IMR-90 (cell line): ENCODE measurements around the gene HSPA1L. TPM values are rescaled to one million over a fixed set of nuclear protein-coding genes. Genes with fewer than 3 reads are reported as not detected.

Experiments used
- ATAC-seq: fragments of 200-7000 bp; cut with Tn5 transposase; 2 replicates; pipeline ENCODE4 v1.9.1; 2020; ENCODE audit warnings: low read depth, mild to moderate bottlenecking, moderate library complexity
- BruUV-seq: library from RNA; stranded (reverse); fragments of 400-500 nt; replicated peaks from 2 replicates; lab custom pipeline; 2021; lab: Mats Ljungman, UMichigan
- CTCF ChIA-PET: fragments of 300-600 bp; formaldehyde crosslinking; extraction: SDS; loops from one replicate; lab custom pipeline; 2021; ENCODE audit warnings: antibody characterized with exemption; lab: Yijun Ruan, JAX
- POLR2A ChIA-PET: fragments of 300-600 bp; sonication (Branson Sonifier 250); formaldehyde crosslinking; loops from one replicate; lab custom pipeline; 2022; ENCODE audit warnings: antibody characterized with exemption; ENCODE audit not compliant: unreplicated experiment; lab: Charles Lee
- DNase-seq: peaks from one replicate; pipeline ENCODE4 v3.0.0; 2013
- H2AFZ ChIP-seq: replicated peaks from 2 replicates; pipeline ENCODE3; 2013; ENCODE audit warnings: low read length, mild to moderate bottlenecking; ENCODE audit not compliant: poor library complexity
- H2AK5ac ChIP-seq: 2 replicates; pipeline ENCODE4 v1.6.1; 2013; ENCODE audit warnings: low read depth, low read length, inconsistent platforms
- H2AK9ac ChIP-seq: replicated peaks from 2 replicates; pipeline ENCODE3; 2013; ENCODE audit warnings: mild to moderate bottlenecking, low read depth, low read length, moderate library complexity; ENCODE audit not compliant: poor library complexity
- H2BK120ac ChIP-seq: 2 replicates; pipeline ENCODE4 v1.6.1; 2013; ENCODE audit warnings: low read depth, low read length, inconsistent platforms
- H2BK15ac ChIP-seq: 3 replicates; pipeline ENCODE4 v1.6.1; 2013; ENCODE audit warnings: low read depth, low read length, inconsistent platforms
- H2BK20ac ChIP-seq: 2 replicates; pipeline ENCODE4 v1.6.1; 2013; ENCODE audit warnings: low read depth, mild to moderate bottlenecking, inconsistent platforms, low read length, moderate library complexity
- H2BK5ac ChIP-seq: 2 replicates; pipeline ENCODE4 v1.6.1; 2013; ENCODE audit warnings: mild to moderate bottlenecking, low read depth, low read length, inconsistent platforms; ENCODE audit not compliant: poor library complexity, severe bottlenecking
- H3K14ac ChIP-seq: replicated peaks from 2 replicates; pipeline ENCODE4 v1.6.1; 2013; ENCODE audit warnings: low read depth, low read length, inconsistent platforms
- H3K18ac ChIP-seq: 2 replicates; pipeline ENCODE4 v1.6.1; 2013; ENCODE audit warnings: low read depth, low read length, control low read depth
- H3K23ac ChIP-seq: 2 replicates; pipeline ENCODE4 v1.6.1; 2013; ENCODE audit warnings: low read depth, low read length, inconsistent platforms
- H3K27ac ChIP-seq: 2 replicates; pipeline ENCODE4 v1.5.1; 2013; ENCODE audit warnings: mild to moderate bottlenecking, control low read depth, low read length; ENCODE audit not compliant: insufficient read depth
- H3K27me3 ChIP-seq: 2 replicates; pipeline ENCODE4 v1.6.1; 2013; ENCODE audit warnings: low read length; ENCODE audit not compliant: control insufficient read depth, insufficient read depth
- H3K36me3 ChIP-seq: 2 replicates; pipeline ENCODE4 v1.6.1; 2013; ENCODE audit warnings: low read length, mixed read lengths; ENCODE audit not compliant: control insufficient read depth, insufficient read depth
- H3K4ac ChIP-seq: 2 replicates; pipeline ENCODE4 v1.6.1; 2013; ENCODE audit warnings: low read depth, low read length, inconsistent platforms
- H3K4me1 ChIP-seq: 2 replicates; pipeline ENCODE4 v1.6.1; 2013; ENCODE audit warnings: low read length, mixed read lengths; ENCODE audit not compliant: control insufficient read depth, insufficient read depth
- H3K4me2 ChIP-seq: 2 replicates; pipeline ENCODE4 v1.6.1; 2013; ENCODE audit warnings: low read depth, mild to moderate bottlenecking, control low read depth, low read length, moderate library complexity
- H3K4me3 ChIP-seq: 2 replicates; pipeline ENCODE4 v1.5.1; 2013; ENCODE audit warnings: low read depth, mild to moderate bottlenecking, control low read depth, low read length, moderate library complexity; ENCODE audit not compliant: insufficient read depth
- H3K56ac ChIP-seq: 2 replicates; pipeline ENCODE4 v1.6.1; 2013; ENCODE audit warnings: low read length, inconsistent platforms; ENCODE audit not compliant: insufficient read depth; ENCODE audit errors: extremely low read depth
- H3K79me1 ChIP-seq, 2 experiments: 2 replicates each; pipeline ENCODE4 v1.6.1; 2013; ENCODE audit warnings: low read length in 2 of 2, inconsistent platforms in 1 of 2, low read depth in 1 of 2
- H3K9ac ChIP-seq: 2 replicates; pipeline ENCODE4 v1.6.1; 2013; ENCODE audit warnings: low read depth, low read length, control low read depth
- H3K9me1 ChIP-seq: 2 replicates; pipeline ENCODE4 v1.6.1; 2013; ENCODE audit warnings: low read length, inconsistent platforms; ENCODE audit not compliant: insufficient read depth
- H3K9me3 ChIP-seq: 2 replicates; pipeline ENCODE4 v1.6.1; 2013; ENCODE audit warnings: low read length; ENCODE audit not compliant: control insufficient read depth, insufficient read depth
- H4K20me1 ChIP-seq: 2 replicates; pipeline ENCODE4 v1.6.1; 2013; ENCODE audit warnings: low read length, inconsistent platforms; ENCODE audit not compliant: insufficient read depth
- H4K5ac ChIP-seq: 2 replicates; pipeline ENCODE4 v1.6.1; 2013; ENCODE audit warnings: mild to moderate bottlenecking, low read depth, low read length, control low read depth
- H4K8ac ChIP-seq, 2 experiments: 2 replicates each; pipeline ENCODE4 v1.6.1; 2013; ENCODE audit warnings: low read depth in 2 of 2, low read length in 2 of 2, control low read depth in 1 of 2, inconsistent platforms in 1 of 2
- H4K91ac ChIP-seq: 2 replicates; pipeline ENCODE4 v1.6.1; 2013; ENCODE audit warnings: low read depth, low read length, inconsistent platforms; ENCODE audit not compliant: insufficient read depth
- WGBS, 2 experiments: methylation state at CpG; one replicate each; pipeline versions ENCODE4 v1.1.5 to v1.1.7; 2013; ENCODE audit warnings: missing lambda C conversion rate in 2 of 2; ENCODE audit not compliant: insufficient read length in 1 of 2; ENCODE audit errors: extremely low coverage in 2 of 2; 5-methylcytosine and 5-hydroxymethylcytosine counted together
- dilution Hi-C: fragments of 300-500 bp; cut with HindIII; formaldehyde crosslinking; loops from one replicate; pipeline ENCODE4 v1.14.3; 2018; ENCODE audit warnings: low sequenced_read_pairs; ENCODE audit not compliant: unreplicated experiment
- in situ Hi-C: fragments of 300-500 bp; cut with MboI; formaldehyde crosslinking; loops from 3 replicates; pipeline ENCODE4 v1.14.3; 2019; ENCODE audit warnings: low sequenced_read_pairs, inconsistent platforms, mixed read lengths
- intact Hi-C: fragments of 100-400 bp; cut with micrococcal nuclease; formaldehyde crosslinking; loops from 2 replicates; pipeline ENCODE4 v1.10.0; 2022
- polyA plus RNA-seq, 3 experiments: library from polyadenylated mRNA; depleted of rRNA; stranded (reverse); fragments of >200 nt; gene quantifications; 2 replicates each; pipeline ENCODE4 v1.2.3, GENCODE V29; 2012; ENCODE audit warnings: low replicate concordance in 1 of 3
- total RNA-seq: library from RNA; depleted of rRNA; stranded (reverse); fragments of >200 nt; gene quantifications from 2 replicates; pipeline ENCODE4 v1.2.3, GENCODE V29; 2012
- TF ChIP-seq, protein P1 (sequence below): fragments of 150-350 bp; IDR thresholded peaks from 2 replicates; pipeline ENCODE4 v1.6.1; 2016; ENCODE audit warnings: low read depth, mild to moderate bottlenecking, low read length, moderate library complexity, borderline replicate concordance

Gene HSPA1L
- total and polyA plus RNA-seq, 2 of the 4 experiments (the other 2 are of a cell fraction): 0.97 to 1.3 TPM

GRCh38 chr6:31861150-31861549, 46.1 kb upstream of the HSPA1L start:
- in situ Hi-C loops: no loop called here

More at GRCh38 chr6:31861150-31861549, 46.1 kb upstream of the HSPA1L start:
- Histone ChIP-seq H3K4ac (no peak overlapping the region), H2AK5ac (no peak overlapping the region), H3K14ac (no peak overlapping the region), H3K9ac (no peak overlapping the region), H3K9me1 (peaks cover 2% of the 10 kb centered on the region; the same call in 1 of the 2 replicates), H4K8ac (no peak overlapping the region), H4K20me1 (no peaks in the 10 kb centered on the region), H2BK120ac (no peak overlapping the region), H4K91ac (no peak overlapping the region), H3K27me3 (no peaks in the 10 kb centered on the region), H3K36me3 (peaks cover 23% of the 10 kb centered on the region), H3K4me3 (no peak overlapping the region), H2AK9ac (no peak overlapping the region), H2BK5ac (no peak overlapping the region), H3K18ac (no peak overlapping the region), H2BK15ac (no peak overlapping the region), H3K56ac (no peak overlapping the region), H2AFZ (no peak overlapping the region), H3K79me1 (peaks cover 7 to 20% of the 10 kb centered on the region in 2 experiments; a peak in 2 of 4 replicates), H3K23ac (no peak overlapping the region), H4K5ac (no peak overlapping the region), H3K4me1 (peaks cover 4% of the 10 kb centered on the region), H2BK20ac (no peak overlapping the region), H3K4me2 (no peak overlapping the region), H3K27ac (no peak overlapping the region), H3K9me3 (no peaks in the 10 kb centered on the region)
- WGBS, 2 experiments: 100% methylated on average over 1 of the region's 7 CpGs; no CpG with 5 or more reads in 1 of the 2 experiments
- ChIA-PET POLR2A (no interaction called here), CTCF (no interaction called here)
- DNase-seq (no peak), ATAC-seq (no peak)
- TF ChIP-seq, protein P1, sequence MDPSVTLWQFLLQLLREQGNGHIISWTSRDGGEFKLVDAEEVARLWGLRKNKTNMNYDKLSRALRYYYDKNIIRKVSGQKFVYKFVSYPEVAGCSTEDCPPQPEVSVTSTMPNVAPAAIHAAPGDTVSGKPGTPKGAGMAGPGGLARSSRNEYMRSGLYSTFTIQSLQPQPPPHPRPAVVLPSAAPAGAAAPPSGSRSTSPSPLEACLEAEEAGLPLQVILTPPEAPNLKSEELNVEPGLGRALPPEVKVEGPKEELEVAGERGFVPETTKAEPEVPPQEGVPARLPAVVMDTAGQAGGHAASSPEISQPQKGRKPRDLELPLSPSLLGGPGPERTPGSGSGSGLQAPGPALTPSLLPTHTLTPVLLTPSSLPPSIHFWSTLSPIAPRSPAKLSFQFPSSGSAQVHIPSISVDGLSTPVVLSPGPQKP: no peak
- intact Hi-C loops: no loop called here
- no TSS peak for BruUV-seq
- dilution Hi-C loops: no loop called here
